Neural cell (in vitro differentiated cells): ENCODE measurements around the gene ZNF287.

Experiments
- POLR2AphosphoS5 ChIP-seq: IDR thresholded peaks from 2 replicates; pipeline ENCODE4 v1.6.1; 2012
- TF ChIP-seq, protein P1 (sequence below): fragments of 450-650 bp; IDR thresholded peaks from 2 replicates; pipeline ENCODE4 v1.5.1; 2014; ENCODE audit warnings: antibody characterized with exemption, mild to moderate bottlenecking, moderate library complexity; ENCODE audit not compliant: poor library complexity, severe bottlenecking
- TF ChIP-seq, protein P2 (sequence below): IDR thresholded peaks from 2 replicates; pipeline ENCODE4 v1.6.1; 2012; ENCODE audit warnings: borderline replicate concordance

DNA sequence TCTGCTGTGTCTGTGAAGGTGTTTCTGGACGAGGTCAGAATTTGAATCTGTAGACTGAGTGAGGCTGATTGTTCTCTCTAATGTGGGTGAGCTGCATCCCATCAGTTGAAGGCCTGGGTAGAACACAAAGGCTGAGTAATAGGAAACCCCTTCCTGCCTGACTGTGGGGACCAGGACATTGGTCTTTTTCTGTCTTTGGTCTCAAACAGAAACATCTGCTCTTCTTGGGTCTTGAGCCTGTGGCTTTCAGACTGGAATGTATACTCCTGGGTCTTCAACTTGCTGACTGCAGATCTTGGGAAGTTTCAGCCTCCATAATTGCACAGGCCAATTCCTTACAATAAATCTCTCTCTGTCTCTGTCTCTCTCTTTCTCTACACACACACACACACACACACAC is 57.4 kb downstream of the ZNF287 start:
- TF ChIP-seq, protein P1, sequence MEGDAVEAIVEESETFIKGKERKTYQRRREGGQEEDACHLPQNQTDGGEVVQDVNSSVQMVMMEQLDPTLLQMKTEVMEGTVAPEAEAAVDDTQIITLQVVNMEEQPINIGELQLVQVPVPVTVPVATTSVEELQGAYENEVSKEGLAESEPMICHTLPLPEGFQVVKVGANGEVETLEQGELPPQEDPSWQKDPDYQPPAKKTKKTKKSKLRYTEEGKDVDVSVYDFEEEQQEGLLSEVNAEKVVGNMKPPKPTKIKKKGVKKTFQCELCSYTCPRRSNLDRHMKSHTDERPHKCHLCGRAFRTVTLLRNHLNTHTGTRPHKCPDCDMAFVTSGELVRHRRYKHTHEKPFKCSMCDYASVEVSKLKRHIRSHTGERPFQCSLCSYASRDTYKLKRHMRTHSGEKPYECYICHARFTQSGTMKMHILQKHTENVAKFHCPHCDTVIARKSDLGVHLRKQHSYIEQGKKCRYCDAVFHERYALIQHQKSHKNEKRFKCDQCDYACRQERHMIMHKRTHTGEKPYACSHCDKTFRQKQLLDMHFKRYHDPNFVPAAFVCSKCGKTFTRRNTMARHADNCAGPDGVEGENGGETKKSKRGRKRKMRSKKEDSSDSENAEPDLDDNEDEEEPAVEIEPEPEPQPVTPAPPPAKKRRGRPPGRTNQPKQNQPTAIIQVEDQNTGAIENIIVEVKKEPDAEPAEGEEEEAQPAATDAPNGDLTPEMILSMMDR, result no peak
- TF ChIP-seq, protein P2, sequence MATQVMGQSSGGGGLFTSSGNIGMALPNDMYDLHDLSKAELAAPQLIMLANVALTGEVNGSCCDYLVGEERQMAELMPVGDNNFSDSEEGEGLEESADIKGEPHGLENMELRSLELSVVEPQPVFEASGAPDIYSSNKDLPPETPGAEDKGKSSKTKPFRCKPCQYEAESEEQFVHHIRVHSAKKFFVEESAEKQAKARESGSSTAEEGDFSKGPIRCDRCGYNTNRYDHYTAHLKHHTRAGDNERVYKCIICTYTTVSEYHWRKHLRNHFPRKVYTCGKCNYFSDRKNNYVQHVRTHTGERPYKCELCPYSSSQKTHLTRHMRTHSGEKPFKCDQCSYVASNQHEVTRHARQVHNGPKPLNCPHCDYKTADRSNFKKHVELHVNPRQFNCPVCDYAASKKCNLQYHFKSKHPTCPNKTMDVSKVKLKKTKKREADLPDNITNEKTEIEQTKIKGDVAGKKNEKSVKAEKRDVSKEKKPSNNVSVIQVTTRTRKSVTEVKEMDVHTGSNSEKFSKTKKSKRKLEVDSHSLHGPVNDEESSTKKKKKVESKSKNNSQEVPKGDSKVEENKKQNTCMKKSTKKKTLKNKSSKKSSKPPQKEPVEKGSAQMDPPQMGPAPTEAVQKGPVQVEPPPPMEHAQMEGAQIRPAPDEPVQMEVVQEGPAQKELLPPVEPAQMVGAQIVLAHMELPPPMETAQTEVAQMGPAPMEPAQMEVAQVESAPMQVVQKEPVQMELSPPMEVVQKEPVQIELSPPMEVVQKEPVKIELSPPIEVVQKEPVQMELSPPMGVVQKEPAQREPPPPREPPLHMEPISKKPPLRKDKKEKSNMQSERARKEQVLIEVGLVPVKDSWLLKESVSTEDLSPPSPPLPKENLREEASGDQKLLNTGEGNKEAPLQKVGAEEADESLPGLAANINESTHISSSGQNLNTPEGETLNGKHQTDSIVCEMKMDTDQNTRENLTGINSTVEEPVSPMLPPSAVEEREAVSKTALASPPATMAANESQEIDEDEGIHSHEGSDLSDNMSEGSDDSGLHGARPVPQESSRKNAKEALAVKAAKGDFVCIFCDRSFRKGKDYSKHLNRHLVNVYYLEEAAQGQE, result no peak
- TF ChIP-seq POLR2AphosphoS5, result no peak
